ENCODE data around the gene RCC2.

RCC2 gene

GRCh38 chr1:17437580-17438317, 1.7 kb downstream of the RCC2 start:
- peak overlapping the region; percentile 73 to 86 for H3K4me3 ChIP-seq (replicated peaks in 1 of 2; ENCODE audit: low read depth in 2 of 2, low read length in 2 of 2)
- DNase-seq (ENCODE audit: low read depth in 2 of 2) = peak; percentile 41 to 51
- TF ChIP-seq CTCF (IDR thresholded peaks at IDR 0.05; ENCODE audit: low read depth, low read length) = no peak

GRCh38 chr1:17437260-17437579, 2.3 kb downstream of the RCC2 start:
- H3K4me3 ChIP-seq (replicated peaks in 1 of 2; ENCODE audit: low read depth in 2 of 2, low read length in 2 of 2) = peak overlapping the region; percentile 57 to 73
- TF ChIP-seq CTCF (IDR thresholded peaks at IDR 0.05; ENCODE audit: low read depth, low read length) = no peak
- no peak for DNase-seq (ENCODE audit: low read depth in 2 of 2)

- peak overlapping the region; percentile 57 to 73 for H3K4me3 ChIP-seq (replicated peaks in 1 of 2; ENCODE audit: low read depth in 2 of 2, low read length in 2 of 2)
- DNase-seq (ENCODE audit: low read depth in 2 of 2) = peak; percentile 22 to 30
- TF ChIP-seq CTCF (IDR thresholded peaks at IDR 0.05; ENCODE audit: low read depth, low read length) = no peak
These were observed 2.9 kb downstream of the RCC2 start for GRCh38 chr1:17436380-17437174.

GRCh38 chr1:17434601-17435000, 4.9 kb downstream of the RCC2 start:
- DNase-seq (ENCODE audit: low read depth in 2 of 2) = no peak

GRCh38 chr1:17434016-17434415, 5.5 kb downstream of the RCC2 start:
- TF ChIP-seq CTCF (IDR thresholded peaks at IDR 0.05; ENCODE audit: low read depth, low read length) = no peak
- no peak overlapping the region for H3K4me3 ChIP-seq (replicated peaks in 1 of 2; ENCODE audit: low read depth in 2 of 2, low read length in 2 of 2)
- no peak for DNase-seq (ENCODE audit: low read depth in 2 of 2)

More at GRCh38 chr1:17434601-17435000, 4.9 kb downstream of the RCC2 start:
- no peak for TF ChIP-seq CTCF (IDR thresholded peaks at IDR 0.05; ENCODE audit: low read depth, low read length)
- no peak overlapping the region for H3K4me3 ChIP-seq (replicated peaks in 1 of 2; ENCODE audit: low read depth in 2 of 2, low read length in 2 of 2)

GRCh38 chr1:17433261-17433660, 6.2 kb downstream of the RCC2 start:
- no peak overlapping the region for H3K4me3 ChIP-seq (replicated peaks in 1 of 2; ENCODE audit: low read depth in 2 of 2, low read length in 2 of 2)
- no peak for TF ChIP-seq CTCF (IDR thresholded peaks at IDR 0.05; ENCODE audit: low read depth, low read length)
- no peak for DNase-seq (ENCODE audit: low read depth in 2 of 2)
